ENCODE measurements around the gene TNFRSF12A.
"Not testable (repeated sequence)": the region's sequence is repeated elsewhere in the genome, so short reads cannot be mapped to it uniquely, and the experiment has no call there.

The TNFRSF12A gene

DNA sequence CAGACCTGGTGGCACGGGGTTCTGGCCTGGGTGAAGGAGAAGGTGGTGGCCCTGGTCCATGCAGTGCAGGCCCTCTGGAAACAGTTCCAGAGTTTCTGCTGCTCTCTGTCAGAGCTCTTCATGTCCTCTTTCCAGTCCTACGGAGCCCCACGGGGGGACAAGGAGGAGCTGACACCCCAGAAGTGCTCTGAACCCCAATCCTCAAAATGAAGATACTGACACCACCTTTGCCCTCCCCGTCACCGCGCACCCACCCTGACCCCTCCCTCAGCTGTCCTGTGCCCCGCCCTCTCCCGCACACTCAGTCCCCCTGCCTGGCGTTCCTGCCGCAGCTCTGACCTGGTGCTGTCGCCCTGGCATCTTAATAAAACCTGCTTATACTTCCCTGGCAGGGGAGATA, 49.0 kb downstream of the TNFRSF12A start:
- not testable (repeated sequence) for DNase-seq

DNA sequence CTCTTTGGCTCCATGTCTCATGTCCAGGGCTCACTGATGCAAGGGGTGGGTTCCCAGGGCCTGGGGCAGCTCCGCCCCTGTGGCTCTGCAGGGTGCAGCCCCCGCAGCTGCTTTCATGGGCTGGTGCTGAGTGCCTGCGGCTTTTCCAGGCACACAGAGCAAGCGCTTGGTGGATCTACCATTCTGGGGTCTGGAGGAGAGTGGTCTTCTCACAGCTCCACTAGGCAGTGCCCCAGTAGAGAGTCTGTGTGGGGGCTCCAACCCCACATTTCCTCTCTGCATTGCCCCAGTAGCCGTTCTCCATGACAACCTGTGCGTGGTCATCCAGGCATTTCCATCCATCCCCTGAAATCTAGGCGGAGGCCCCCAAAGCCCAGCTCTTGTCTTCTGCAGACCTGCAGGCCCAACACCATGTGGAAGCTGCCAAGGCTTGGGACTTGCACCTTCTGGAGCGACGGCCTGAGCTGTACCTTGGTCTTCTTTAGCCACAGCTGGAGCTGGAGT, 50.5 kb downstream of the TNFRSF12A start:
- DNase-seq = peak in 1 of 2 donors; percentile 41

DNA sequence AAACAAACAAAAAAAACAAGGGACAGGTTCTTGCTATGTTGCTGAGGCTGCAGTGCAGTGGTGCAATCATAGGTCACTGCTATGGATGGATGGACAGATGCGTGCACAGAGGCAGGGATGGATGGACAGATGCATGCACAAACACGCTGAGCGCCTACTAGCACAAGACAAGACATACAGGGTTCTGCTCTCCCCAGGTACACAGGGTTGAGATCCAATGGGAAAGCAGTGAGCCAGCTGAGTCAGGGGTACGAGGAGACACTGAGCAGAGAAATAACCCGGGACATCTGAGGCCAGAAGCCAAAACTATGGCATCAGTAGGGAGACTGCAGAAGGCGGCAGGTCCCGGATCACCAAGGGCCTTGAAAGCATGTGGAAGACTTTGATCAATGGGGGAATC, 51.5 kb downstream of the TNFRSF12A start:
- DNase-seq = no peak

Measured in CD4-positive, alpha-beta T cell treated with Interferon alpha-2 for 1 hour (primary cell).